ENCODE measurements around the gene ZNF830.
"Not testable (repeated sequence)": the region's sequence is repeated elsewhere in the genome, so short reads cannot be mapped to it uniquely, and the experiment has no call there.

ZNF830 gene, protein sequence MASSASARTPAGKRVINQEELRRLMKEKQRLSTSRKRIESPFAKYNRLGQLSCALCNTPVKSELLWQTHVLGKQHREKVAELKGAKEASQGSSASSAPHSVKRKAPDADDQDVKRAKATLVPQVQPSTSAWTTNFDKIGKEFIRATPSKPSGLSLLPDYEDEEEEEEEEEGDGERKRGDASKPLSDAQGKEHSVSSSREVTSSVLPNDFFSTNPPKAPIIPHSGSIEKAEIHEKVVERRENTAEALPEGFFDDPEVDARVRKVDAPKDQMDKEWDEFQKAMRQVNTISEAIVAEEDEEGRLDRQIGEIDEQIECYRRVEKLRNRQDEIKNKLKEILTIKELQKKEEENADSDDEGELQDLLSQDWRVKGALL

GRCh38 chr17:34961093-34961911 is at the start of gene ZNF830, which contains the start of gene CCT6B:
Gene ZNF830 (plus strand): TSS chr17:34961540. CDS start chr17:34961567, 27 bp downstream.
Gene CCT6B (minus strand): TSS chr17:34961460. CDS start chr17:34961393, 67 bp downstream.
- peak; percentile 96 for DNase-seq

- no peak for DNase-seq
Observed at GRCh38 chr17:34913001-34913400, 48.3 kb upstream of the ZNF830 start.

DNA sequence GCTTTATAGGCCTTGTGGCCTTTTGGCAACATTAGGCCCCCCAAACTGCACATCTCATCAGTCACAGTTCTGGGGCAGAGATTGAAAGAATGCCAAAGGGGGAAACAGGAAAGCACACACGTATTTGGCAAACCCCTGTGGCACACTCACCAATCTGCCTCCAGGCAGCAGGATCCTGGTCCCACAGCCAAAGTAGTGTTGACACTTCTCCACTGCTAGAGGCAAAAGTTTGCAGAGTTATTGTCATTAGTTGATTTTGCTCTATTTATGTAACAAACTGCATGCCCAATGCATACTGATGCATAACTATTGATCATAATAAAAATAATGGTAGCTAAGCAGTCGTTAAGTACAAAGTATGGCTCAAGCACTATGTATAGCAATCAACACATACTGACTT is 45.2 kb upstream of the ZNF830 start:
- no peak for DNase-seq

- no peak for DNase-seq
Observed at GRCh38 chr17:34917381-34917780, 44.0 kb upstream of the ZNF830 start.

- DNase-seq, result peak; percentile 83
Observed at GRCh38 chr17:34920676-34921075, 40.7 kb upstream of the ZNF830 start.

DNA sequence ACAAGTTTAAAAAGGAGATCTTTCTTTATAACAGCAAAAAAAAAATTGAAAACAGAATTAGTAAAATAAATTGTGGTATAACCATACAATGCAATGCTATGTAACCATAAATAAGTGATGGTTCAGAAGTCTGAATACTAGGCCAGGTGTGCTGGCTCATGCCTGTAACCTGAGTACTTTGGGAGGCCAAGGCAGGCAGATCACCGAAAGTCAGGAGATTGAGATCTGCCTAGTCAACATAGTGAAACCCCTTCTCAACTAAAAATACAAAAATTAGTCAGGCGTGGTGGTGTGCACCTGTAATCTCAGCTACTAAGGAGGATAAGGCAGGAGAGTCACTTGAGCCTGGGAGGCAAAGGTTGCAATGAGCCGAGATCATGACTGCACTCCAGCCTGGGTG is 34.7 kb upstream of the ZNF830 start:
- no peak for DNase-seq

DNA sequence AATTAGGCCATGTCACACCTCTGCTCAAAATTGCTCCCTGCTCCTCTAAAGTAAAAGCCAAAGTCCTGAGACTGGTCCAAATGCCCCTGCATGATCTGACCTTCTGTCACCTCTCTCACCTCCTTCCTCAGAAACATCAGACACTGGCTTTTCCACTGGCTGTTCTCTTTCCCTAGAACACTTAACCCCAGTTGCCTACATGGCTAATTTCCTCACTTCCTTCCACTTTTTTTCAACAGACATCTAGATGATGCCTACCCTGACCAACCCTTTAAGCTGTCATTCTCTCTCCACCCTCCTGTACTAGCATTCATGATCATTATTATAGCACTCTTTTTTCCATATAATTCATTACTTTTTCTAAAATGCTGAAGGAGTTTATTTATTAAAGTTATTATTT is 31.1 kb upstream of the ZNF830 start:
- DNase-seq, result peak; percentile 26

GRCh38 chr17:34950780-34951179 is 10.6 kb upstream of the ZNF830 start:
- DNase-seq, result not testable (repeated sequence)

- no peak for DNase-seq
Observed at GRCh38 chr17:34958438-34958837, 2.9 kb upstream of the ZNF830 start.

DNA sequence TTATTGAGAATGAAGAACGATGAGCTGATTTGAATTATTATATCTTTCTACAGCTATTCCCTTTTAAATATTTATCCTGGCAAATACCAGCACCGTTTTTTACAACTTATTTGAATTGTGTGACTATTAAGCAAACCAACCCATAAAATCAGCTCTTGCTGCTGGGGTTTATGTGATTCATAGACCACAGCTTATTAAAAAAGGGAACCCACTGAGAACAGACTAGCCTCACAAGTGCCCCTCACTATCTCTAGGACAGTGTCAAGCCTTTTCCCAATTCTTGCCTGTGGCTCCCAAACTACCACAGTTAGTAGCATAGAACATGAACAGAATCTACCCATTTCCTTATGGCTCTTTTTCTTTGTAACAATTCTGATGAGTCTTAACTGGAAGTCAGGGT is 12.8 kb downstream of the ZNF830 start:
- DNase-seq, result no peak

- DNase-seq, result no peak
Observed at GRCh38 chr17:34974794-34975785, 13.8 kb downstream of the ZNF830 start.

DNA sequence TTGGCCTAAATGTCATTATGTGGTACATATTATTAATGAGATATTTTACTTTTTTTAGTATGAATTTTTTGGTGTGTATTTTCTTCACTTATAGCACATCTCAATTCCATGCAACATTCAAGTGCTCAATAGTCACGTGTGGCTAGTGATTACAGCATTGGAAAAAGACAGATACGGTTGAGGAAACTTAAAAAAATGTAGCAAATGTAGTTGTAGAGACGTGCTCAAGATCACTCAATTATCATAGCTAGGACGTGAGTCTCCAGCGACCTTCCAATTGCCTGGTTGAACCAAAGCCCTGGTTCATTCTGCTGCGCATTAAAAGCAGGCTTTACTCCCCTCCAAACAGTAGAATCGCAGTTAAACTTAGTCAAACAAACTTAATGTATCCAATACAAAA is 17.8 kb downstream of the ZNF830 start:
- no peak for DNase-seq

DNA sequence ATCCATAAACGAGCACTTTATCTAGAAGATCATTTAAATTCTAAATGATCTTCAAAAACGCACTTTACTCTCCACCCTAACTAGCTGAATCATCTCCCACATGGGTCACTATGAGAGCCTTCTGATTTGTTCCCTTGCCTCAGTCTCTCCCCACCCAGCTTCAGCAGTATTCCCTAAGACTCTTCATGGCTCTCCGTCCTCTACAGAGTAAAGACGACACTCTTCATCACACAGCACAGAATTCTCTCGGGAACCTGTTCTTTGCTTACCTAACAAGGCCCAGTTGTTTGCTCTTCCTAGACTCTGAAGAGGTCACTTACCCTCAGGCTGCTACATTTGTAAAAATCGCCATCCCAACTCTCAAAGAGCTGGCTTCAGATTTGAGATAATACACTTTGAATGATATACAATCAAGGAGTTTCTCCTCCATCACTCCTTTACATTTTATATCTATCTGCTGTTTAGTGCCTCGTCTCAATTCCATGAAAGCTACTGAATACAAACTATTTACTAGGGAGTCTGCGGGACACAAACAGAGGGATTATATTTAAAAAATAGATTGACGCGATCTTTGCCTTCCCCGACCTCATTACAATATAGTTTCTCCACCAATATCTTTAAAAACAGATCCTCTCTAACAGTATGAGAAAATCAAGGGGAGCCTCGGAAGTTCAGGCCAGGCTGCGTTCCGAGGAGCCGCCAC is 18.5 kb downstream of the ZNF830 start:
- DNase-seq, result no peak

GRCh38 chr17:34980353-34980680 is 19.0 kb downstream of the ZNF830 start, which contains the start of gene LIG3:
Gene LIG3 (plus strand): TSS chr17:34980512. CDS start chr17:34983006, 2,494 bp downstream.
- DNase-seq, result peak; percentile 94

GRCh38 chr17:34980681-34981537 is 19.6 kb downstream of the ZNF830 start:
- DNase-seq, result peak; percentile 84

- DNase-seq, result peak; percentile 38
Observed at GRCh38 chr17:34981538-34982241, 20.4 kb downstream of the ZNF830 start.

GRCh38 chr17:34987232-34987631 is 25.9 kb downstream of the ZNF830 start:
- no peak for DNase-seq

GRCh38 chr17:34988644-34989043 is 27.3 kb downstream of the ZNF830 start:
- no peak for DNase-seq

GRCh38 chr17:34989473-34989872 is 28.1 kb downstream of the ZNF830 start:
- no peak for DNase-seq

- DNase-seq, result peak; percentile 79
Observed at GRCh38 chr17:34990921-34991365, 29.6 kb downstream of the ZNF830 start.

All from inflammatory macrophage treated with lipopolysaccharide for 4 hours (primary cell).